Activated T-helper 1 cell treated with Interleukin-2 at 50 U/mL for 16 hours (primary cell): ENCODE results near the gene ROR1.

Experiments
- DNase-seq: peaks from one replicate; pipeline ENCODE4 v3.0.0-alpha.2; 2020; ENCODE audit warnings: low read depth

Gene ROR1

DNA sequence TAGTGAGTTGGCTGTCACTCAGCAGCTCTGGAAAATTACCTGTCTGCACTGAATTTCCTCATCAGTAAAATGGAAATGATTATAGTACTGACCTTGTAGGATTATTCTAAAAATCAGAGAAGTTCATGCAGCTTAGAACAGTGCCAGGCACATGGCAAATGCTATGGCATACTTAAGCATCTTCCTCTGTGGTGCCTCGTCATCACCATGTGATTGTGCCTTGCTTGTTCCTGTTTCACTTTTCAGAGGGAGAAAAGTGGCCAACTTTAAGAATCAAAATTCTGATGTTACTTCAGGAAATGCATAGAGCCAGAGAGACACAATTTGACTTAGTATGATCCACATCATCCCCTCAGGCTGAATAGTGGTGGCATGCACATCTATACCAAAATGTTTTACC, 203.6 kb downstream of the ROR1 start:
- DNase-seq, result no peak

DNA sequence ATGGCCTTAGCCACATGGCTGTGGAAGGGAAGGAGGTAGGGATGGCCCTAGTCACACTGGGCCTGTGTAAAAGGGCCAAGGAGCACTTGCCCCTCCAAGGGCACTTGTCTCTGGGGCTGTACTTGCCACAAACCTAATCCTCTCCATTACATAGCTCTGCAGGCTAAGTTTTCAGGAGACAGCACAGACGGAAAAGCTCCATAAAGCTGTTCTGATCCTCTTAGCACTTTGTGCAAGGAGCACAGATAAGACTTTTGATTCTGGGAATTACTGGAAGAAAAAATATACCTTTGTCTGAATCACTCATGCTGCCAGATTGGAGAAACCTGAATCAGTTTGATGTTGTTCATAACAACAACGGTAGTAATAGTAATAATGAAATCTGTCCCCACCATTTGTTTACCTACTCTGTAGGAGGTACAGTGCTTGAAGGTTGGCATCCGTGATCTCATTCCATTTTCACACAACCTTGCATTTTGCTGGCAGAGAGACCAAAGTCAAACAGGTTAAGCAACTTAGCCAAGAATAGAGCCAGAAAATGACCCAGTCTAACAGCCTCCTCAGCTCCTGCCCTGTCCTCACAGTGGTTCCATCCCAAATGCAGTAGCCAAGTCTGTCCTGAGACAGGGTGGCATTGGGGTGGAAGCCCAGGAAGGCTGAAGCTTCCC, 207.1 kb downstream of the ROR1 start:
- DNase-seq, result no peak

DNA sequence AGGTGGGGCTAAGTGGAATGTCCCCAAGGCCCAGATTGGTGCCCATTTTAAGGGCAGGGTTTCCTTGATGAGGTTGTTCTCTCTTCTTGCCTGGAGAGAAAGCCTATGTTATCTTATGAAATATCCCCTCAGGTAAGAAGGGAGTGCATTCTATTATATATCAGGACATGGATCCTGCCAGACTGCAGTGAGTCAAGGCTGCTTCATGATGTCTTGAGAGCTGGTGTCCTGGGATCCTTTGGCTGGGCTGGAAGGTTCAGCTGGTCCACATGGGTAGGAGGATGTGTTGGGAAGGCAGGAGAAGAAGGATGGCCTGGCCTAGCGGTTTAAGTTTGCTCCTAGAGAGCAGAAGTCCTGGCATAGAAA, 207.6 kb downstream of the ROR1 start:
- no peak for DNase-seq

DNA sequence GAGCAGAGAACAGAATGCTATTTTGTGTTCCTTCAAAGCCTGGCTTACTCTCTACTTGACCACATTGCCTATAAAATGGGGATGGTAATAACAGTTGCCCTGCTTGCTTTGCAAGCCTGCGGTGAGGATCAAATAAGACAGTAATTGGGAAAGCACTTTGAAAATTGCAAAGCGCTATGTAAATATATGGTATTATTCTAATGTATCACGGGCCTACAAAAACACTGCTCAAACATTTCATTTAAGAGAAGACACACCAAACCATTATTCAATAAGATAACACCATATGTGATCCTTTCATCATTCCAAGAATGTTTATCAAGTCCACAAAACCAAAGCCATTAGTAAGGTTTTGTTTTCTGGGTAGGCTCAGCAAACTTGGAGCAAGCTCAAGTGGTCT, 208.4 kb downstream of the ROR1 start:
- no peak for DNase-seq

DNA sequence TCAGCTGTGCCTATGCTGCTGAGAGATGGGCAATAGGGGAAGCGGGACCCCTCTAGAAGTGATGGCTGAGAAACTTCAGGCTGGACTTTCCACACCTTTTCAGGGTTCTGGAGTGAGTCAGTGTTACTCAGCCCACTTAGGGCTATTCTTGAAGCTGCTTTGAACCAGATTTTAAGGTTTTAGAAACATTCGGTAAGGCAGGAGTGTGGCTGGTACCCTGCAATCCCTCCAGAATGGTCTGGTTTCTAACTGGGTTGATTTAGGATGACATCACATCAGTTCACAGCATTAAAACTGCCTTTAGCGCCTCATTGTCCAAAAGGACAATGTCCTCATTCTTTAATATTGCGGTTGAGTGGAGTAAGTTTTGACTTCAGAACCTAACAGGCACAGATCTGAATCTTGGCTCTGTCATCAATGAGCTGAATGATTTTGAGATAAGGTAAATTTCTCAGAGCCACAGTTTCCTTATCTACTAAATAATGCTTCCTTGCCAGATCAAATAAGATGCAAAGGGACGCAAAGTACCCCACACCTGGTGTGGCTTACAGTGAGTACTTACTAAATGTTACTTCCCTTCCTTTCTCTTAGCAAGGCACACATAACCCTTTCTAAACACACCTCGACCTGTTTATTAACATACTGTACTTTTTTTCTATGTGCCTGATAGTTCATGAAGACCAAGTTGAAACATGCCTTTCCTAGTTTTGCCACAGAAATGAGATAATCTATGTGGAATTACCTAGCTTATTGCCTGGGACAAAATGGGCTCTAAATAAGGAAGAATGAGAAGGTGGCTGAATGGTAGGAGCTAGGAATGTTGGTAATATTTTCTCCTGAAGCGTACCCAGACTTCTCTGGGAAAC, 209.8 kb downstream of the ROR1 start:
- no peak for DNase-seq

DNA sequence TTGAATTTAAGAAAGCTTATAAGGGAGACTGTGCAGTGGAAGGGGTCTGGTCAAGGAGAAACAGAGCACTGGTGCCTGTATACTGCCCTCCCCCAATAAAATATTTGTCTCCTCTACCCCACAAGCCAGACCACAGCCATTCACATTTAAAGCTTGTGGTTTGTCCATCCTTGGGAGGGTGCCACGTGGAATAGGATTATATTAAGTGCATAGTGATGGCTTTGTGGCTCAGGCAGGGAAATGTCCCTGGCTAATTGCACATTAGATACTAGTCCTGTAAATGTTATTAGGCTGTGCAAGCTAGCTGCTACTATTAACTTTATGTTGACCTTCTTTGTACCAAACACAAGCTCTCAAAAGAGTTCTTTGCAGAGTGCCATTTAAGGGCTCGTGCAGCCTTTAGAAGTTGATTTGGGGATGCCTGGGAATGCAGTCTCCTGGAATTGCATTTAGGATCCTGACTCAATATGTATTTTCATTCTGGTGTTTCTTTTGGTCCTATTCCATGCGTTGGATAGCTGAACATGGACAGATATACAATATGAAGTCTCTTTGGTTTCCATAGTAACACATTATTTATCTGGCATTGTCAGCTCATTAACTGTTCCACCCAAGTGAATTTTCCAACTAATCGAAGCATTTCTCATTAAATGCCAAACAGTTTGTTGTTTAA, 210.6 kb downstream of the ROR1 start:
- no peak for DNase-seq

DNA sequence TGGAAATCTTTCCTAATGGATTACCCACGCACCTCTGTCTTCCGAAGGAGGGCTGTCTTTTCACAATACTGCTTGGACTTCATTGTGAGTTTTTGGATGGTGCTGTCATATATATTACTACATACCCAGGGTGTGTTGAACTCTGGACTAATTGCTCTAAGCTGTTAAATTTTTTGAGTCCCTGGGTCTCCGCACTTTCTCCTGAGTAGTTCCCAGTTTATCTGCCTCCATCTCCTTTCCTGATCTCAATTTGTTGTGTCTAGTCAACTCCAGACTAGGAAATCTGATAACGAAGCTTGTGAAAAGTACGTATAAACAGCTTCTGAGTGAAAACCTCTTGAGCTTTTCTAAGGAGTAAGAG, 211.1 kb downstream of the ROR1 start:
- no peak for DNase-seq

DNA sequence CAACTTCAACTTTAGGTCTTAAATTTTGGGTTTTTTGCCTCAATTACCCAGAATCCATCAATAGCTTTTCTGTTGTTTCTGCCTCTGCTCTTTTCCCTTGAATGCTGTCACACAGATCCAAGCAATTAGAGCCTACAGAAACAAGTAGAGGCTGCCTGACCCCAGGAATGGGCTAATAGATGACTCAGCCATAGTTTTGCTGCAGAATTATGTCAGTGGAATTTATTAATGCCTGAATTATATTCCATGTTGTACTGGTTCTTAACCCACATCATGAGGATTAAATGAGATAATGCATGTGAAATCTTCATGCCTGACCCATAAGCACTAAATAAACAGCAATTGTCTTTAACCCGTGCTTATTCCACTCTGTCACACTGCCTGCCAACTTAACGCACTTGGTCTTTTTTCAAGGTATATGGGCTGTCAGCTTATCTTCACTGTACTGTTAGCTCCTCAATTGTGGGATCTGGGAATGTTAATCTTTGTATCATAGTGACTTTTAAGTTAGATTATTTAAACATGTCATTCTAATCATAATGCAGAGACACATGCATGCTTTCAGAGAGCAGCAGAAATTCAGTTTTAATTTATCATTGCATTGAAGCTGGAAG, 213.3 kb downstream of the ROR1 start:
- DNase-seq, result no peak

DNA sequence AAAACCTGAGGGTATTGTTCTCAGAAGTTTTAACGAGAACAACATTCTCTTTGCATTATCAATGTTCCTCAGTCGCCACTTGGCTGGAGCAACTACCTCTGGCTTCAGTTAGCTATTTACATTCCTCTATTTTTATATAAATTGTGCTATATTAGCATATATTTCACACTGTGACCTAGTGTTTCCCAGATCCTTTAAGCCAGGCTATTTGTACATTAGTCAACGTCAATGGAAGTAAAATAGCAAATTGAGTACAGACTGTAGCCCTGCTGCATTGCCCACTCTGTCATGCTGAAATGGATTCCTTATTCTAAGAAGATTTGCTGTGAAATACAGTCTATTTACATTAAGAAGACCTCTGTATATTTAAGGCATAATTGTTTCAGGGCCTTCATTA, 213.8 kb downstream of the ROR1 start:
- DNase-seq, result no peak

DNA sequence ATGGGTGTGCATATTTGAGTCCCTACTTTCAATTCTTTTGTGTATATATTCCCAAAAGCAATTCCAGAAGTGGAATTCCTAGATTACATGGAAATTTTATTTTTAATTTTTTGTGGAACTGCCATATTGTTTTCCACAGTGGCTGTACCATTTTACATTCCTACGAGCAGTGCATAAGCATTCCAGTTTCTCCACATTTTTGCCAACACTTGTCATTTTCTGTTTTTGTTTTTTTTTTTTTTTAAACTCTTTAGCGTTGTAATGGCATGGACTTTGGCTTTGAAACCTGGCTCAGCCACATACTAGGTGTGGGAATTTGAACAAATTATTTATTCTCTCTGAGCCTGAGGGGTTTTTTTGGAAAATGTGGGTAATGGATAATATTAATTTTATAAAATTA, 215.1 kb downstream of the ROR1 start:
- DNase-seq, result no peak

DNA sequence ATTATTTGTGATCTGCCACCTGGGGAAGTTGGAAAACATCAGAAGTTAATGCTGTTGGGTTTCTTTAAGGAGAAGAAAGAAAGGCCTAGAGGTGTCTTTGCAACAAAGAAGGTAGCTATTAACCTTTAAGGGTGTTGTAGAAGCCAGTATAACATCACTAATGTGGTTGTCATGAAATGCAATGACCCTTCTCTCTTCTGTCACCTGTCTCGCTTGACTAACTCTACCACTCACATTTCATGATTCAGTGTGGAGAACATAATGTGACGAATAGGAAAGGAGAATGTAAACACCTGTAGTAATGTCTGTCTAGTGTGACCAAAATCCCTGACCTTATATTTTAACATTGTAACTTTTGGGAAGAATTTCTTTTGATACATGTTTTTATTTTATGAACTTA, 217.9 kb downstream of the ROR1 start:
- no peak for DNase-seq

DNA sequence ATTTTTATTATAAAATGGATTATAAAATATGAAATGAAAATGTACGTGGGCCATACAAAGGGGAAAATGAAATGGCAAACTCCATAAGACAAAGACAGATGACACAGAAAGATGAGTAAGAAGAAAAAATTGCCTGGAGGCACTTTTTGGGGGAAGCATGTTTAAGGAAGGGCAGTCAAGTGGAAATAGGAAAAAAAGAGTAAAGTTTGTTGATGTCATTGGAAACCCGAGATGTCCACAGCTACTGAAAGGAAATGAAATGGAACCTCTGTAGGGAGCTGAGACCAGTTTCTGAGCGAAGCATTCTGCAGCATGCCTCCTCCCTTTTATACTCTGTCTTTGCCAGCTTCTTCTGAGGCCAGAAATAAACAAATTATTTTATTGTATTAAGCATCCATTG, 226.2 kb downstream of the ROR1 start:
- no peak for DNase-seq

DNA sequence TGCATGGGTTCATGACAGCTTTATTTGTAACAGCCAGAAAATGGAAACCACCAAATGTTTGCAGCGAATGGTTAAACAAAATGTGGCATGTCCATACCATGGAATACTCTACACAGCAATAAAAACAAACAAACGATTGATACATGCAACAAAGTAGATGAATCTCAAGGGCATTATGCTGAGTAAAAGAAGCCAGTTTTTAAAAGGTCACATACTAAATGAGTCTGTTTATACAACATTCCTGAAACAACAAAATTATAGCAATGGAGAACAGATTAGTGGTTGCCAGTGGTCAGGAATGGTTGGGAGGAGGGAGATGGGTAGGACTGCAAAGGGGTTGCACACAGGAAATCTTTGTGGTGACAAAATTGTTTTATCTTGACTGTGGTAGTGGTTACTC, 227.2 kb downstream of the ROR1 start:
- no peak for DNase-seq

DNA sequence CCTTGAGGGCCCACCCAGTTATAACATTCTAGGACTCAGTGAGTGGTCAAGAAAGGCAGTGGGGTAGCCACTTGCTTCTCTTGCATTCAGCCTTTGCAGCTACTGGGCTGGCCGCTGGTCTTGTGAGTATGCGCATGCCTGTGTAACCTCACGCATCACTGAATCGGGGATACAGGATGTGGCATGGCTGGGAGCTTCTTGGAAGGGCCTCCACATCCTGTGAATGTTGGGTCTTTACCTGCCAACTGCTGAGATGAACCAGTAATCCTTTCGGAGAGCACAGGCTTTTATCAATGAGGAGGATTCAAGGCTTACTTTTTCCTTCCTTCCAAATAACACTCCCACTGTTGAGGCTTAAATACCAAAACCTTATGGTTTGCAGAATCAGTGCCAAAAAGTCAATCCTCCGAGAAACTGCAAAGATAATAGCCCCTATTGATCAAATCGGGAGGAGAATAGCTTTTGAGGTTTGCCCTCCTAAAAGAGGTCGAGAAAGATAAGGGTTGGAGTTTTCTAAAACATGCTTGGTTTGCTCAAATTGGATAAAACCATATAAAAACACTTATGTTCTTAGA, 230.7 kb downstream of the ROR1 start:
- no peak for DNase-seq

DNA sequence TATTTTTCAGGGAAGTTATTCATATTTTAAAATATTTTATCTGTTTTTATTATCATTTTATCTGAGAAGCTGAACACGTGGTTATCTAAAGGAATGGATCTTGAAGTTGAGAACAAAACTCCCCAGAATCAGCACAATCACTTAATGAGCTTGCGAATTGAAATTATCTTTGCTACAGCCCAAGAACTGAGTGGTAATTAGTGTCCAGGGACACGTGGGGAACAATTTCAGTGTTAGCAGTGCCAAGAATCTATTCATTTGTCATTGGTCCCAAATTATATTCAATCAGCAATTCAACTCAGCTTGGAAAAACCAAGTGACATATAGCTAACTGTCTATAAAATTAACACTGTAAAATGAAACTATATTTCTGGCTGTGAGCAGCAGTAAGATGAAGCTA, 232.0 kb downstream of the ROR1 start:
- DNase-seq, result no peak

DNA sequence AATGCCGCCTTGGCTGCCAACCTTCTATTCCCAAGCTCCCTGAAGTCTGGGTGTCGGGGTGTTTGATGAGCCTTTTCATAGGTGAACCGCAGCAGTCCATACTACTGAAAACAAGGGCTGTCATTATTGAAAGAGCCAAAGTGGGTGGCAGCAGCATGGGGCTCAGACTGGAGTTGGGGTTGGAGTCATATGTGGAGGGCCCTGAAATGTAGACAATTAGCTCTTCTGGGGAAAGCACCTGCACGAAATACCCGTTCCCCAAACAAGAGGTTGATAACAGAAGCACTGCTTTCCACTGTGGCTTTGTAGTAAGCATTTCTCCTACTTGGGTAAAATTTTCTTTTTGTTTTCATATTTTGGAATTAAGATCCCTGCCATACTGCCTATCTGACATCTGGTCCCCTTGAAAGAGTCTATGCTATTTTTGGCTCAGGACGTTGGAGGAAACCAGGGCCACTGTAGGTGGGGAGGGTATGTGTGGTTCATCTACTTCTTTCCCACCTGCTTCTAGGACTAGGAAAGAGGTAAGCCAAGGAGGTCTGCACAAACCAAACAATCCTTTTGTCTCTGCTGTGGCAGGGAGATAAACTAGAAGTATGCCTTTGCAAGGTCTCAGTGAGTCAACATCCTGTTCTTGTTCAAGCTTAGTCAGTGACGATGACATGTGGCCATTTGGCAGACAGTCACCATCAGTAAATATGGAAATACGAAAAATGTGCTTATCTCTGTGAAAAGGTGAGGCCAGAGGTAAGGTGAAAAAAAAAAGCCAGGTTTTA, 232.6 kb downstream of the ROR1 start:
- no peak for DNase-seq

DNA sequence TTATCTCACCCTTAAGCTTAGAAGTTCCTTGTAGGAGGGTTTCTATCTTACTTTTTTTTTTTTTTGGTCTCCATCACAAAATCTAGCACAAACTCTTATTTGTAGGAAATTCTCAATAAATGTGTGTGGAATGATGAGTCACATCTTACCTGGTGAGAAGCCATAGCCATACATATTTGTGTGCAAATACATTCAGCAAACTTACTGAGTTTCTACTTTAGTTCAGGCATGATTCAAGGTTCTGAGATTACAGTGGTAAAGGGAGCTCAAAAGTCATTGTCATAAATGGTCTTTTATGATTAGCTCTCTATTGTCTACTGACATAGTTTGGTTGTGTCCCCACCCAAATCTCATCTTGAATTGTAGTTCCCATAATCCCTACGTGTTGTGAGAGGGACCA, 236.5 kb downstream of the ROR1 start:
- no peak for DNase-seq

DNA sequence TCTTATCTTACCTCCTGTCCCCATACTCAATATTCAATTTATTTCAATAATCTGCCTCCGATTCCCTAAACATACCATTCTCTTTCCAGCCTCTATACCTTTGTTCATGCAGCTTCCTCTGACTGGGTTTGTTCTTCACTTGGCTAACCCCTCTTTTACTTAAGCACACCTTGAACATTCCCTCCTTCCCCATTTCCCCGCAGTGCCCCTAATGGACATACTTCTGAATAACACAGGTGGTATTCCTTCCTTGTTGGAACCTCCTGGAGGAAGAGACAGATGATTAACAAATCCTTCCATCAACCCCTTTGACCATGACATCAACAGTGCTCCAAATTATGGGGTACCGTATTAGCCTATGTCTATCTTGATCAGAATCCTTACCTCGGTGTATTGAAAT, 239.6 kb downstream of the ROR1 start:
- no peak for DNase-seq

DNA sequence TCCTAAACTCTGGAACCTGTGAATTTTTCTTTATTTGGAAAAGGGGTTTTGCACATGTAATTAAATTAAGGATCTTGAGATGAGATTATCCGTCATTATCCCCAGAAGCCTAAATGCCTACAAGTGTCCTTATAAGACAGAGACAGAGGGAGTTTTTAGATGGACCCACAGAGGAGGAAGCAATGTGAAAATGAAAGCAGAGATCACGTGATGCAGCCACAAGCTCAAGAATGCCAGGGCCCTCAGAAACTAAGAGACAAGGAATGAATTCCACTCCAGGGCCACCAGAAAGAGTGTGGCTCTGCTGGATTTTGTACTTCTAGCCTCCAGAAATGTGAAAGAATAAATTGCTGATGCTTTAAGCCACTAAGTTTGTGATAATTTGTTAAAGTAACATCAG, 246.0 kb downstream of the ROR1 start:
- DNase-seq, result no peak

DNA sequence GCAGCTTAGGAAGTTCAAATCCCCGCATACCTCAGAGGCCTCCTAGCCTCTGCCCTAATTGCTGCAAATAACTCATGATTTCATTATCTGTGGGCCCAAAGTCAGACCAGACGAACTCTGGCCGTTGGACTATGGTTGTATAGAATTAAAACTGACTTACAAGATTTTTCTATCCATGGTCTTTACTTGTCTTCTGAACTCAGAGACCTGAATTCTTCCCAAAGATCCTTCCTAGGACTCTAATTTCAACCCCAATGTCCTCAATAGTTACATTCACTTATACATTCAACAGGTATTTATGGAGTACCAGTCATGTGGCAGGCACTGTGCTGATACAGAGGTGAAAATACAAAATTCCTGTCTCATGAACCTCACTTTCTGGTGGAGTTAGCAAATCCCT, 247.2 kb downstream of the ROR1 start:
- no peak for DNase-seq

DNA sequence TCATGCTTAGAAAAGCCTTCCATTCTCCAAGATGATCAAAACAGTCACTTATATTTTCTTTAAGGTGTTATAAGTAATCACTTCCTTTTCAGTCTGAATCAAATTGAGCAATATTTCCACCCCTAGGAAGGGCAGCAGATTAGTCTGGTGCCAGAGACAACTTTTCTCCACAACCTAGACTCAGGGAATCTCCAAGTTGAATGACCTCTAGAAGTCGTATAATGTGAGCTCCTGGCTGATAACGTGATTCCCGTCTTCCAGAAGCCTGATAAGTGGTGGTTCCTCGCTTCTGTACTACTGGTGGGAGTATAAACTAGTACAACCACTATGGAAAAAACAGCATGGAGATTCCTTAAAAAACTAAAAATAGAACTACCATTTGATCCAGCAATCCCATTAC, 251.2 kb downstream of the ROR1 start:
- no peak for DNase-seq

DNA sequence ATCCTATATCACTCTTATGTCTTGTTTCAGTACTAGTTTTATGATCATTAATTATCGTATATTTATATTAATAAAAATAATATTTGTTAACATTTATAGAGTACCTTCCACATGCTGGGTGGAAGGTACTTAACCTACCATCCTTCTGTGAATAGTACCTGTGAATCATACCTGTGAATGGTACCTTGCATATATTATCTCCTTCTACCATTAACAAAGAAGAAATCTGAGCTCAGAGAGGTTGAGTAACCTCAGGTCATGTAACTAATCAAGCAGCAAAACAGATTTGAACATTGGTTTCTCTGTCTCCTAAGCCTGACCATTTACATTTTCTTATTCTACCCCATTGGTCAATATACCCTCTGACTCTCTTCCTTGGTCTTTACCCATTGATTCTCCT, 255.2 kb downstream of the ROR1 start:
- DNase-seq, result no peak
